ENCODE data around the gene SRPK2.

- TF ChIP-seq CTCF (IDR thresholded peaks at IDR 0.05) (no peak), POLR2A (IDR thresholded peaks at IDR 0.05) (no peak)
These were observed 67.8 kb downstream of the SRPK2 start for GRCh38 chr7:105320896-105321295.
